ENCODE results near the gene FXYD3. TPM values are rescaled to one million over a fixed set of nuclear protein-coding genes. Genes with fewer than 3 reads are reported as not detected.

FXYD3 gene
- total and polyA plus RNA-seq, 2 experiments from 2014 or later: 225 to 542 TPM

DNA sequence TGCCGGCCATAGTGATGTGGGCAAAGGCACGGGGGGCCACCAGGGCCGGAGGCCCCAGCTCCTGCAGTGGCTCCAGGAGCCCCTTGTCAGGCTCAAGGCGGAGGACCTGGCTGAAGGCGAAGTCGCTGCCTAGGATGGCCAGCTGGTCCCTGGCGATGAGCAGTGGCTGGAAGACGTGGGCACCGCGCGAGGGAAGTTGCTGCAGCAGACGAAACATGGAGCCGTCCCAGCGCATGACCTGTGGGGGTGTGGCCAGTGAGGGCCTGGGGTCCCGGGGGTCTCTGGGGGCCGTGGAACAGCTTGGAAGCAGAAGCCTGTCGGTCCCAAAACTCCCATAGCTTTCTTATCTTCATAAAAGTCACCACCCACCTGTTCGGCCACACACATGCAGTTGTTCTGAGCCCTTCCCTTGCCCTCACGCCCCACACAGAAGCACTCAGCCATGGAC, 9.7 kb downstream of the FXYD3 start:
- WGBS (ENCODE audit: low lambda C conversion rate, missing lambda C conversion rate): 91% methylated on average over 15 of the region's 19 CpGs
- H3K27ac ChIP-seq: peak overlapping the region; percentile 20
- H3K4me3 ChIP-seq: no peak overlapping the region
- H3K27me3 ChIP-seq: no peaks in the 10 kb centered on the region
- H3K9me2 ChIP-seq (replicated peaks; ENCODE audit: insufficient read depth): no peaks in the 10 kb centered on the region
- no peaks in the 10 kb centered on the region for H4K20me1 ChIP-seq (ENCODE audit: insufficient read depth, poor library complexity, severe bottlenecking)
- H3K4me2 ChIP-seq: no peak overlapping the region
- no peak for TF ChIP-seq EZH2phosphoT487 (IDR thresholded peaks at IDR 0.05; ENCODE audit: low read depth, severe bottlenecking, unreplicated experiment)
- H3K79me2 ChIP-seq: no peaks in the 10 kb centered on the region
- DNase-seq (ENCODE audit: low spot score): no peak
- no peak overlapping the region for H2AFZ ChIP-seq
- peaks cover 31% of the 10 kb centered on the region for H3K4me1 ChIP-seq (ENCODE audit: insufficient read depth)
- H3K9me3 ChIP-seq (ENCODE audit: low read depth): no peaks in the 10 kb centered on the region
- H3K36me3 ChIP-seq (replicated peaks; ENCODE audit: insufficient read depth, low read depth): no peaks in the 10 kb centered on the region

DNA sequence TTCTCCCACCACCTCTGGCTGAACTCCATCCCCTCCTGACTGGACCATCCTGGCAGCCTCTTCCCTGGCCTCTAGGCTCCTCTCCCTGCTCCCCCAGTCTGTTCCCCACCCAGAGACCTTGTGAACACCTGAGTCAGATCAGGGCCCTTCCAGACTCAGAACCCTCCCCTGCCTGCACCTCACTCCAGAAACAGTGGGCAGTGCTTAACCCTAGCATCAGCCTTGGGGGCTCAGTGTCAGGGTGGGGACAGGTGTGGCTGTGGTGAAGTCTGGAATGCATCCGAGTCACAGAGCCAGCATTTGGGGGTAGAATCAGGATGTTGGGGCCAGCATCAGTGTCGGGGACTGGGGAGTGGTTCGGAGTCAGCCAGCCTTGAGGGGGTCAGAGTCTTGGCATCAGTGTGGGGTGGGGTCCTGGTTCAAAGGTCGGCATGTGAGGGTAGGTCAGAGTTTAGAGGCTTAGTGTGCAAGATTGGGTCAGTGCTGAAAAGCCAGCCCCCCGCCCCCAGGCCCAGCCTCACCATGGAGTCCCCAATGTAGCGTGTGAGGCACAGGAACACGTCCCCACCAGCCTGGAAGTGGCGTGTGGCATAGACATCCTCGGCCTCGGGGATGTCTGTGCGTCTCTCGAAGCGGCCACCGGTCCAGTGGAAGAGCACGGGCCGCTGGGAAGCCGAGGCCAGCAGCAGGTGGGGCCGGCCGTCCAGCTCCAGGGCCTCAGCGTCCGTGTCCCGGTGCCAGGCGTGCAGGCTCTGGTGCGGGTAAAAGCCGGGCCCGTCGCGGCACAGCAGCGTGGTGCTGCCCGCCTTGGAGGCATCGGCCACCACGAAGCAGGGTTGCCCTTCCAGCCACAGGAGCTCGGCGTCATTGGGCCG, 10.4 kb downstream of the FXYD3 start:
- Histone ChIP-seq H3K4me2 (no peak overlapping the region), H3K9me3 (ENCODE audit: low read depth) (no peaks in the 10 kb centered on the region), H2AFZ (no peak overlapping the region), H3K4me1 (ENCODE audit: insufficient read depth) (peaks cover 37% of the 10 kb centered on the region), H3K4me3 (no peak overlapping the region), H3K27me3 (no peaks in the 10 kb centered on the region), H3K36me3 (replicated peaks; ENCODE audit: insufficient read depth, low read depth) (no peaks in the 10 kb centered on the region), H3K79me2 (no peaks in the 10 kb centered on the region), H4K20me1 (ENCODE audit: insufficient read depth, poor library complexity, severe bottlenecking) (no peaks in the 10 kb centered on the region), H3K27ac (peak overlapping the region; percentile 20), H3K9me2 (replicated peaks; ENCODE audit: insufficient read depth) (no peaks in the 10 kb centered on the region)
- DNase-seq (ENCODE audit: low spot score): no peak
- WGBS (ENCODE audit: low lambda C conversion rate, missing lambda C conversion rate): 96% methylated on average over 32 of the region's 35 CpGs
- TF ChIP-seq EZH2 (IDR thresholded peaks at IDR 0.05; ENCODE audit: borderline replicate concordance) (no peak), EZH2phosphoT487 (IDR thresholded peaks at IDR 0.05; ENCODE audit: low read depth, severe bottlenecking, unreplicated experiment) (no peak)
- TF ChIP-seq, protein P1, sequence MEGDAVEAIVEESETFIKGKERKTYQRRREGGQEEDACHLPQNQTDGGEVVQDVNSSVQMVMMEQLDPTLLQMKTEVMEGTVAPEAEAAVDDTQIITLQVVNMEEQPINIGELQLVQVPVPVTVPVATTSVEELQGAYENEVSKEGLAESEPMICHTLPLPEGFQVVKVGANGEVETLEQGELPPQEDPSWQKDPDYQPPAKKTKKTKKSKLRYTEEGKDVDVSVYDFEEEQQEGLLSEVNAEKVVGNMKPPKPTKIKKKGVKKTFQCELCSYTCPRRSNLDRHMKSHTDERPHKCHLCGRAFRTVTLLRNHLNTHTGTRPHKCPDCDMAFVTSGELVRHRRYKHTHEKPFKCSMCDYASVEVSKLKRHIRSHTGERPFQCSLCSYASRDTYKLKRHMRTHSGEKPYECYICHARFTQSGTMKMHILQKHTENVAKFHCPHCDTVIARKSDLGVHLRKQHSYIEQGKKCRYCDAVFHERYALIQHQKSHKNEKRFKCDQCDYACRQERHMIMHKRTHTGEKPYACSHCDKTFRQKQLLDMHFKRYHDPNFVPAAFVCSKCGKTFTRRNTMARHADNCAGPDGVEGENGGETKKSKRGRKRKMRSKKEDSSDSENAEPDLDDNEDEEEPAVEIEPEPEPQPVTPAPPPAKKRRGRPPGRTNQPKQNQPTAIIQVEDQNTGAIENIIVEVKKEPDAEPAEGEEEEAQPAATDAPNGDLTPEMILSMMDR (IDR thresholded peaks at IDR 0.05; ENCODE audit: poor library complexity): no peak

DNA sequence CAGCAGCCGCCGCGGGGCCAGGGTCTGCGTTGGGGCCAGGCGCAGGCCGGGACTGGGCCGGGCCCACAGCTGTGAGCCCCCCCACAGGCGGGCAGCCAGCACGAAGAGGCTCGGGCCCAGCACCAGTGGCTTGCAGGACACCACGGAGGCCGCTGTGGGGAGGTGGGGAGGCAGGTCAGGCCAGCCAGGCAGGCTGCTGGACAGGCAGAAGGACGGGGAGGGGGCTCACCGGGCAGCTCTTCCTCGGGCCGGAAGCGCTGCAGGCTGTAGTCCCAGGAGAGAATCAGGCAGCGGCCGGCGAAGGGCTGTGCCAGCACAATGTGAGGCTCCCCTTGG, 11.0 kb downstream of the FXYD3 start:
- no peak for DNase-seq (ENCODE audit: low spot score)
- Histone ChIP-seq H4K20me1 (ENCODE audit: insufficient read depth, poor library complexity, severe bottlenecking) (no peaks in the 10 kb centered on the region), H3K36me3 (replicated peaks; ENCODE audit: insufficient read depth, low read depth) (no peaks in the 10 kb centered on the region), H2AFZ (no peak overlapping the region), H3K9me3 (ENCODE audit: low read depth) (no peaks in the 10 kb centered on the region), H3K4me2 (no peak overlapping the region), H3K27ac (no peak overlapping the region), H3K4me1 (ENCODE audit: insufficient read depth) (peaks cover 37% of the 10 kb centered on the region), H3K9me2 (replicated peaks; ENCODE audit: insufficient read depth) (no peaks in the 10 kb centered on the region), H3K27me3 (no peaks in the 10 kb centered on the region), H3K79me2 (no peaks in the 10 kb centered on the region), H3K4me3 (no peak overlapping the region)
- 76% methylated on average over 18 of the region's 20 CpGs for WGBS (ENCODE audit: low lambda C conversion rate, missing lambda C conversion rate)
- TF ChIP-seq EZH2 (IDR thresholded peaks at IDR 0.05; ENCODE audit: borderline replicate concordance) (no peak), EZH2phosphoT487 (IDR thresholded peaks at IDR 0.05; ENCODE audit: low read depth, severe bottlenecking, unreplicated experiment) (no peak)
- TF ChIP-seq, protein P1 (IDR thresholded peaks at IDR 0.05; ENCODE audit: poor library complexity): no peak

DNA sequence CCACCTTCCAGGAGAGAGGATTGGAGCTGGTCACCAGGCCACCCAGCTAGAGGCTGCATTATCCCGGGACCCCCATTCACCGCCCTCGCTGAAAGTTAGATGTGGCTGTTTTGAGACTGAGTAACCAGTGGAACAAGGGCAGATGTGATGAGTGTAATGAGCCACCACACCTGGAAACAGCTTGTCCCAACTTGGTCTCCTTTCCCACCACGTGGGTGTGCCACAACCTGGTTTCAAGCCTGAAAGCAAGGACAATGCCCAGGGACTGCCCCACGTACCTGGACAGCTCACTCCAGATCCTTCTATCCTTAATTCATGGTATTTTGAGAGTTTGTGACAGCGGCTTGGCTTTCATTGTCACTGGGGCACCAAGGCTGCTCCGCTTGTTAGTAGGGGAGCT, 12.2 kb downstream of the FXYD3 start:
- Histone ChIP-seq H3K9me2 (replicated peaks; ENCODE audit: insufficient read depth) (no peaks in the 10 kb centered on the region), H2AFZ (no peak overlapping the region), H3K4me3 (no peak overlapping the region), H3K36me3 (replicated peaks; ENCODE audit: insufficient read depth, low read depth) (no peaks in the 10 kb centered on the region), H3K27ac (peak overlapping the region; percentile 95), H3K4me2 (no peak overlapping the region), H3K9me3 (ENCODE audit: low read depth) (no peaks in the 10 kb centered on the region), H3K27me3 (no peaks in the 10 kb centered on the region), H3K79me2 (no peaks in the 10 kb centered on the region), H3K4me1 (ENCODE audit: insufficient read depth) (peaks cover 37% of the 10 kb centered on the region), H4K20me1 (ENCODE audit: insufficient read depth, poor library complexity, severe bottlenecking) (no peaks in the 10 kb centered on the region)
- no peak for DNase-seq (ENCODE audit: low spot score)
- no peak for TF ChIP-seq EZH2phosphoT487 (IDR thresholded peaks at IDR 0.05; ENCODE audit: low read depth, severe bottlenecking, unreplicated experiment)
- TF ChIP-seq EZH2 (IDR thresholded peaks at IDR 0.05; ENCODE audit: borderline replicate concordance): no peak
- TF ChIP-seq, protein P1 (IDR thresholded peaks at IDR 0.05; ENCODE audit: poor library complexity): no peak
- 78% methylated on average over 7 of the region's 7 CpGs for WGBS (ENCODE audit: low lambda C conversion rate, missing lambda C conversion rate)
